MCF 10A (cell line): Measurements from ENCODE around the gene ZSCAN32. TPM values are rescaled to one million over a fixed set of nuclear protein-coding genes. Genes with fewer than 3 reads are reported as not detected.

Experiments used
- BruUV-seq: library from RNA; stranded (reverse); fragments of 400-500 nt; replicated peaks from 2 replicates; lab custom pipeline; 2021; lab: Mats Ljungman, UMichigan
- CTCF ChIA-PET: fragments of 300-600 bp; sonication (Branson Sonifier 250); formaldehyde crosslinking; extraction: SDS; loops from one replicate; lab custom pipeline; 2021; ENCODE audit warnings: antibody characterized with exemption, inconsistent platforms; lab: Yijun Ruan, JAX
- POLR2A ChIA-PET: fragments of 300-600, 350-650 bp; sonication (Branson Sonifier 250); formaldehyde crosslinking; extraction: SDS; loops from one replicate; lab custom pipeline; 2020; ENCODE audit warnings: antibody characterized with exemption, inconsistent platforms; lab: Yijun Ruan, JAX
- DNase-seq: peaks from one replicate; pipeline ENCODE4 v3.0.0-alpha.2; 2018; ENCODE audit not compliant: unreplicated experiment
- H3K27ac Mint-ChIP-seq: one replicate; pipeline ENCODE4 v1.8.0; 2022; ENCODE audit warnings: mild to moderate bottlenecking, low read depth, mixed read lengths; ENCODE audit not compliant: unreplicated experiment
- H3K27me3 Mint-ChIP-seq: one replicate; pipeline ENCODE4 v1.8.0; 2022; ENCODE audit warnings: mixed read lengths; ENCODE audit not compliant: insufficient read depth, unreplicated experiment
- H3K36me3 Mint-ChIP-seq: one replicate; pipeline ENCODE4 v1.8.0; 2022; ENCODE audit warnings: mild to moderate bottlenecking, moderate library complexity, mixed read lengths; ENCODE audit not compliant: insufficient read depth, unreplicated experiment
- H3K4me1 Mint-ChIP-seq: one replicate; pipeline ENCODE4 v1.8.0; 2022; ENCODE audit warnings: mixed read lengths; ENCODE audit not compliant: insufficient read depth, unreplicated experiment
- H3K4me3 Mint-ChIP-seq: one replicate; pipeline ENCODE4 v1.8.0; 2022; ENCODE audit warnings: mild to moderate bottlenecking, moderate library complexity, mixed read lengths; ENCODE audit not compliant: unreplicated experiment
- H3K9me3 Mint-ChIP-seq: one replicate; pipeline ENCODE4 v1.8.0; 2022; ENCODE audit warnings: mixed read lengths; ENCODE audit not compliant: unreplicated experiment
- intact Hi-C: fragments of 100-400 bp; cut with micrococcal nuclease; formaldehyde crosslinking; loops from 2 replicates; pipeline ENCODE4 v1.14.1; 2022
- total RNA-seq: library from RNA; stranded (reverse); gene quantifications from 2 replicates; pipeline ENCODE4 v1.2.3, GENCODE V29; 2022
- TF ChIP-seq, protein P1 (sequence below): fragments of 200-600 bp; IDR thresholded peaks from one replicate; pipeline ENCODE4 v1.8.0; 2022; ENCODE audit warnings: antibody characterized with exemption, mild to moderate bottlenecking; ENCODE audit not compliant: unreplicated experiment

The ZSCAN32 gene
- total RNA-seq, 1 experiment from 2014 or later = 17.5 TPM

GRCh38 chr16:3439637-3440036, 38.8 kb upstream of the ZSCAN32 start:
- no peak overlapping the region for H3K4me3 Mint-ChIP-seq
- DNase-seq = no peak
- peaks cover 7% of the 10 kb centered on the region for H3K9me3 Mint-ChIP-seq
- BruUV-seq = no TSS peak
- H3K4me1 Mint-ChIP-seq = no peaks in the 10 kb centered on the region
- CTCF ChIA-PET = no interaction called here
- H3K27me3 Mint-ChIP-seq = peaks cover 11% of the 10 kb centered on the region
- POLR2A ChIA-PET = interaction anchor here (0.6 kb wide), 1 partner anchor 123 kb away, joined by 3 read pairs; no protein-coding TSS in a partner anchor
- no peak overlapping the region for H3K27ac Mint-ChIP-seq
- intact Hi-C loops = no loop called here
- H3K36me3 Mint-ChIP-seq = peaks cover 31% of the 10 kb centered on the region
- TF ChIP-seq, protein P1, sequence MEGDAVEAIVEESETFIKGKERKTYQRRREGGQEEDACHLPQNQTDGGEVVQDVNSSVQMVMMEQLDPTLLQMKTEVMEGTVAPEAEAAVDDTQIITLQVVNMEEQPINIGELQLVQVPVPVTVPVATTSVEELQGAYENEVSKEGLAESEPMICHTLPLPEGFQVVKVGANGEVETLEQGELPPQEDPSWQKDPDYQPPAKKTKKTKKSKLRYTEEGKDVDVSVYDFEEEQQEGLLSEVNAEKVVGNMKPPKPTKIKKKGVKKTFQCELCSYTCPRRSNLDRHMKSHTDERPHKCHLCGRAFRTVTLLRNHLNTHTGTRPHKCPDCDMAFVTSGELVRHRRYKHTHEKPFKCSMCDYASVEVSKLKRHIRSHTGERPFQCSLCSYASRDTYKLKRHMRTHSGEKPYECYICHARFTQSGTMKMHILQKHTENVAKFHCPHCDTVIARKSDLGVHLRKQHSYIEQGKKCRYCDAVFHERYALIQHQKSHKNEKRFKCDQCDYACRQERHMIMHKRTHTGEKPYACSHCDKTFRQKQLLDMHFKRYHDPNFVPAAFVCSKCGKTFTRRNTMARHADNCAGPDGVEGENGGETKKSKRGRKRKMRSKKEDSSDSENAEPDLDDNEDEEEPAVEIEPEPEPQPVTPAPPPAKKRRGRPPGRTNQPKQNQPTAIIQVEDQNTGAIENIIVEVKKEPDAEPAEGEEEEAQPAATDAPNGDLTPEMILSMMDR = no peak

GRCh38 chr16:3434373-3434772, 33.6 kb upstream of the ZSCAN32 start:
- Mint-ChIP-seq H3K36me3 (peaks cover 15% of the 10 kb centered on the region), H3K4me3 (no peak overlapping the region), H3K27ac (no peak overlapping the region), H3K27me3 (peaks cover 23% of the 10 kb centered on the region), H3K9me3 (no peaks in the 10 kb centered on the region), H3K4me1 (no peaks in the 10 kb centered on the region)
- no peak for DNase-seq
- ChIA-PET CTCF (no interaction called here), POLR2A (interaction anchor here (1.6 kb wide), 1 partner anchor 10 kb away, joined by 3 read pairs; no protein-coding TSS in a partner anchor)
- TF ChIP-seq, protein P1 = no peak
- BruUV-seq = no TSS peak
- intact Hi-C loops = no loop called here

DNA sequence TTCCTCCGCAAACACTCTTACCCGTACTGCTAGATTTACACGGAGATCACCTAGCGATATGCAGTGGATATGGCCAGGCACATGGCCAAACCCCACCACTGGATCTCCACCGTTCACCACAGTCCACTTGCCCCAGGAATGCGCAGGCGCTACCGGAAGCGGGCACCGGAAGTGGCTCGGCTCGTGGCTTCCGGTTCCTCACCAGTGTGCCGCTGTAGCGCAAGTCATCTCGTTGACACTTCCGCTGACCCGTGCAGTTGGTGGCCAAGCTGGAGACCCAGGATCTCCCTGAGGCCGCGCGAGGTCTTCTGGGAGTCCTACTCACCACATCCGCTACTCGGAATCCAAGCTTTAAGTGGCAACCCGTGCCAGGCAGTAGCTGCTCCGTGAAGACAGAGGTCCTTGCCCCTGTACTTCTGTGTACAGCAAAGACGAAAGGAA, 31.0 kb upstream of the ZSCAN32 start:
- ChIA-PET POLR2A (interaction anchor here (1.3 to 3.3 kb wide), 2 partner anchors 12 to 25 kb away, joined by 3 to 10 read pairs; partner anchors contain the start of genes NAA60 and ZNF597), CTCF (interaction anchor here (0.7 to 1.0 kb wide), 2 partner anchors 12 to 81 kb away, joined by 3 read pairs; no protein-coding TSS in a partner anchor)
- TF ChIP-seq, protein P1 = no peak
- Mint-ChIP-seq H3K4me3 (no peak overlapping the region), H3K4me1 (no peaks in the 10 kb centered on the region), H3K27ac (no peak overlapping the region), H3K36me3 (peaks cover 13% of the 10 kb centered on the region), H3K9me3 (no peaks in the 10 kb centered on the region), H3K27me3 (peaks cover 23% of the 10 kb centered on the region)
- intact Hi-C loops = no loop called here
- no TSS peak for BruUV-seq
- DNase-seq = no peak

GRCh38 chr16:3413730-3414379, 13.1 kb upstream of the ZSCAN32 start:
- Mint-ChIP-seq H3K9me3 (no peaks in the 10 kb centered on the region), H3K36me3 (peaks cover 5% of the 10 kb centered on the region), H3K4me3 (no peak overlapping the region), H3K4me1 (no peaks in the 10 kb centered on the region), H3K27me3 (no peaks in the 10 kb centered on the region), H3K27ac (no peak overlapping the region)
- TF ChIP-seq, protein P1 = no peak
- ChIA-PET CTCF (interaction anchor here (0.6 kb wide), 1 partner anchor 60 kb away, joined by 3 read pairs; no protein-coding TSS in a partner anchor), POLR2A (no interaction called here)
- no TSS peak for BruUV-seq
- DNase-seq = no peak
- intact Hi-C loops = no loop called here
